Activated B cell treated with CpG ODN at 0.5 μM for 24 hours (primary cell): ENCODE results near the gene GPC2. TPM values are rescaled to one million over a fixed set of nuclear protein-coding genes. Genes with fewer than 3 reads are reported as not detected.
A peak's percentile ranks its signal among the peaks of the same experiment; 100 is the strongest.

ENCODE experiments used
- ATAC-seq: fragments of 200-7000 bp; cut with Tn5 transposase; one replicate; pipeline ENCODE4 v1.10.0; 2021; ENCODE audit warnings: low read depth, mild to moderate bottlenecking, moderate library complexity
- CTCF ChIA-PET: fragments of 350-600 bp; sonication (Branson Sonifier 250); formaldehyde crosslinking; loops from one replicate; lab custom pipeline; 2021; ENCODE audit warnings: antibody characterized with exemption; lab: Charles Lee
- POLR2A ChIA-PET: fragments of 350-600 bp; sonication (Branson Sonifier 250); formaldehyde crosslinking; loops from one replicate; lab custom pipeline; 2021; ENCODE audit warnings: antibody characterized with exemption; lab: Charles Lee
- DNase-seq: peaks from one replicate; pipeline ENCODE4 v3.0.0; 2022
- H3K27ac Mint-ChIP-seq: one replicate; pipeline ENCODE4 v1.8.0; 2020; ENCODE audit warnings: mixed read lengths
- H3K27me3 Mint-ChIP-seq: one replicate; pipeline ENCODE4 v1.8.0; 2021; ENCODE audit warnings: mixed read lengths
- H3K36me3 Mint-ChIP-seq: one replicate; pipeline ENCODE4 v1.8.0; 2021; ENCODE audit warnings: low read depth, mixed read lengths
- H3K4me1 Mint-ChIP-seq: one replicate; pipeline ENCODE4 v1.8.0; 2021; ENCODE audit warnings: mixed read lengths
- H3K4me3 Mint-ChIP-seq: one replicate; pipeline ENCODE4 v1.8.0; 2020; ENCODE audit warnings: mild to moderate bottlenecking, mixed read lengths
- H3K9me3 Mint-ChIP-seq: one replicate; pipeline ENCODE4 v1.8.0; 2020; ENCODE audit warnings: mixed read lengths
- CTCF ChIP-seq: fragments of 200-600 bp; IDR thresholded peaks from one replicate; pipeline ENCODE4 v1.8.0; 2022; ENCODE audit warnings: antibody characterized with exemption, mild to moderate bottlenecking
- intact Hi-C: fragments of 100-400 bp; cut with micrococcal nuclease; formaldehyde crosslinking; loops from one replicate; pipeline ENCODE4 v1.15.1; 2024
- total RNA-seq: library from RNA; stranded (reverse); gene quantifications from 2 replicates; pipeline ENCODE4 v1.2.3, GENCODE V29; 2022

GPC2 gene
- total RNA-seq, 1 donor from 2014 or later = 5.0 TPM

GRCh38 chr7:100210805-100211204 lies 33.6 kb upstream of the GPC2 start:
- peaks cover 81% of the 10 kb centered on the region for H3K4me1 Mint-ChIP-seq
- CTCF ChIA-PET = interaction anchor here (1.0 to 5.5 kb wide), 6 partner anchors 8 to 78 kb away, joined by 3 to 30 read pairs (median 6); no protein-coding TSS in a partner anchor
- no peak for ATAC-seq
- no peak for DNase-seq
- POLR2A ChIA-PET = interaction anchor here (0.7 to 4.3 kb wide), 12 partner anchors 8 to 218 kb away, joined by 3 to 50 read pairs (median 6); partner anchors contain the start of genes LAMTOR4, TRAPPC14 and ZCWPW1
- H3K27me3 Mint-ChIP-seq = no peaks in the 10 kb centered on the region
- peak overlapping the region; percentile 82 for H3K4me3 Mint-ChIP-seq
- peak overlapping the region; percentile 96 for H3K27ac Mint-ChIP-seq
- intact Hi-C loops = loop anchor here (1.0 to 5.0 kb wide), 3 partner anchors 11 to 34 kb away; partner anchors contain the start of genes GPC2 and STAG3
- no peaks in the 10 kb centered on the region for H3K9me3 Mint-ChIP-seq
- no peak for TF ChIP-seq CTCF
- peaks cover 8% of the 10 kb centered on the region for H3K36me3 Mint-ChIP-seq

- TF ChIP-seq CTCF = no peak
- Mint-ChIP-seq H3K4me3 (no peak overlapping the region), H3K27ac (peak overlapping the region; percentile 82), H3K9me3 (no peaks in the 10 kb centered on the region), H3K4me1 (peaks cover 68% of the 10 kb centered on the region), H3K36me3 (peaks cover 10% of the 10 kb centered on the region), H3K27me3 (no peaks in the 10 kb centered on the region)
- ATAC-seq (no peak), DNase-seq (no peak)
- ChIA-PET CTCF (interaction anchor here (5.5 kb wide), 1 partner anchor 20 kb away, joined by 30 read pairs; no protein-coding TSS in a partner anchor), POLR2A (interaction anchor here (1.1 to 4.3 kb wide), 7 partner anchors 10 to 159 kb away, joined by 3 to 50 read pairs (median 6); partner anchors contain the start of gene LAMTOR4)
- intact Hi-C loops = no loop called here
Measured at GRCh38 chr7:100209493-100209892, 32.3 kb upstream of the GPC2 start.

- Mint-ChIP-seq H3K9me3 (no peaks in the 10 kb centered on the region), H3K4me3 (peak overlapping the region; percentile 64), H3K27ac (peak overlapping the region; percentile 82), H3K4me1 (peaks cover 67% of the 10 kb centered on the region), H3K36me3 (peaks cover 14% of the 10 kb centered on the region), H3K27me3 (no peaks in the 10 kb centered on the region)
- POLR2A ChIA-PET = interaction anchor here (0.8 to 4.3 kb wide), 7 partner anchors 8 to 76 kb away, joined by 3 to 50 read pairs (median 6); partner anchors contain the start of gene LAMTOR4
- no peak for TF ChIP-seq CTCF
- CTCF ChIA-PET = interaction anchor here (5.5 kb wide), 1 partner anchor 19 kb away, joined by 30 read pairs; no protein-coding TSS in a partner anchor
- ATAC-seq (peak; percentile 61), DNase-seq (no peak)
- intact Hi-C loops = no loop called here
Measured at GRCh38 chr7:100208911-100209408, 31.8 kb upstream of the GPC2 start.

GRCh38 chr7:100204454-100204853 lies 27.3 kb upstream of the GPC2 start:
- Mint-ChIP-seq H3K9me3 (no peaks in the 10 kb centered on the region), H3K27ac (peak overlapping the region; percentile 5), H3K36me3 (peaks cover 10% of the 10 kb centered on the region), H3K4me1 (peaks cover 53% of the 10 kb centered on the region), H3K27me3 (no peaks in the 10 kb centered on the region), H3K4me3 (no peak overlapping the region)
- intact Hi-C loops = no loop called here
- DNase-seq (no peak), ATAC-seq (no peak)
- ChIA-PET CTCF (interaction anchor here (2.0 kb wide), 1 partner anchor 13 kb away, joined by 6 read pairs; no protein-coding TSS in a partner anchor), POLR2A (interaction anchor here (0.8 to 3.8 kb wide), 2 partner anchors 11 to 46 kb away, joined by 4 to 13 read pairs; partner anchors contain the start of gene TRAPPC14)
- TF ChIP-seq CTCF = no peak

- POLR2A ChIA-PET = interaction anchor here (1.0 to 2.7 kb wide), 6 partner anchors 9 to 228 kb away, joined by 3 to 50 read pairs (median 12); partner anchors contain the start of genes LAMTOR4, MEPCE and ZCWPW1
- H3K4me1 Mint-ChIP-seq = peaks cover 63% of the 10 kb centered on the region
Measured at GRCh38 chr7:100200693-100201092, 23.5 kb upstream of the GPC2 start.

More at GRCh38 chr7:100200693-100201092, 23.5 kb upstream of the GPC2 start:
- DNase-seq = no peak
- Mint-ChIP-seq H3K36me3 (peaks cover 6% of the 10 kb centered on the region), H3K27me3 (no peaks in the 10 kb centered on the region), H3K9me3 (peaks cover 2% of the 10 kb centered on the region), H3K4me3 (peak overlapping the region; percentile 77), H3K27ac (peak overlapping the region; percentile 94)
- no peak for ATAC-seq
- intact Hi-C loops = loop anchor here (1.0 kb wide), 2 partner anchors 10 to 11 kb away; no protein-coding TSS in a partner anchor
- no peak for TF ChIP-seq CTCF
- CTCF ChIA-PET = interaction anchor here (1.2 to 1.3 kb wide), 2 partner anchors 11 to 17 kb away, joined by 3 to 5 read pairs; no protein-coding TSS in a partner anchor
